ENCODE results near the gene CTAG1B.
"Not testable (repeated sequence)": the region's sequence is repeated elsewhere in the genome, so short reads cannot be mapped to it uniquely, and the experiment has no call there.

CTAG1B gene

DNA sequence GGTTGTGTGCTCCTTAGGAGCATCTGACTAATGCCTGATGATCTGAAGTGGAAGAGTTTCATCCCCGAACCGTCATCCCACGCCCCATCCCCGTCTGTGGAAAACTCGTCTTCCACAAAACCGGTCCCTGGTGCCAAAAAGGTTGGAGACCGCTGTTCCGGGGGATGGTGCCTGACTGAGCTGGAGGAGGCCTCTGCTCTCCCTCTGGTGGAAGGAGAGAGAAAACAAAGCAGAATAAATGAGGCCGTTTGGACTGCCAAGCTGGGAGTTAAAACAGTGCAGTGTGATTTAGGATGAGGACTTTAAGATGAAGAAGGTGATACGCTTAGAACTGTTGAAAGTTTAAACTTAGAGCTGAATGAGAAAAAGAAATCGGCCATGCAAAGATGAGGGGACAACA is 14.6 kb upstream of the CTAG1B start:
- DNase-seq (ENCODE audit: low read depth in 1 of 2, low spot score in 1 of 2); H3K4me3 ChIP-seq (replicated peaks; ENCODE audit: insufficient read depth, low read length): not testable (repeated sequence)

DNA sequence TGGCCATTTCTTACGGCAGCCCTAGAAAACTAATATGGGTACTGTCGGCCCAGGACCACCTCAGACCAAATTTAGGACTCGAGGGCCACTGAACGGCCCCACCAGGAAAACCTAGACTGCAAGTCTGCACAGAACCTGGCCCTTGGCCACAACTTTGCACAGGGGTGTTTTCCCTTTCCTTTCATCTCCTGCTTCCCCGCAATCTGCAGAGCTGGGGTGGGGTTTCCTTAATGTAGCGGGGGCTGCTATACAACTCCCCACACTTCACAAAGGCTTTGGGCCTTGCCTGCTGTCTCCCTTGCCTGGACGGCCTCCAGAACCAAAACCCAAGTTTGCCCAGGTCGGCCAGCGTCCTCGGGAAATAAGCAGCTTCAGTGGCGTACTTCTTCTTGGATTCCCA is 11.9 kb upstream of the CTAG1B start:
- not testable (repeated sequence) for H3K4me3 ChIP-seq (replicated peaks; ENCODE audit: insufficient read depth, low read length); DNase-seq (ENCODE audit: low read depth in 1 of 2, low spot score in 1 of 2); H3K27ac ChIP-seq (replicated peaks); H3K27me3 ChIP-seq (ENCODE audit: insufficient read depth, poor library complexity, severe bottlenecking)

More for the DNA sequence above, 14.6 kb upstream of the CTAG1B start:
- H3K27me3 ChIP-seq (ENCODE audit: insufficient read depth, poor library complexity, severe bottlenecking); H3K27ac ChIP-seq (replicated peaks): not testable (repeated sequence)

DNA sequence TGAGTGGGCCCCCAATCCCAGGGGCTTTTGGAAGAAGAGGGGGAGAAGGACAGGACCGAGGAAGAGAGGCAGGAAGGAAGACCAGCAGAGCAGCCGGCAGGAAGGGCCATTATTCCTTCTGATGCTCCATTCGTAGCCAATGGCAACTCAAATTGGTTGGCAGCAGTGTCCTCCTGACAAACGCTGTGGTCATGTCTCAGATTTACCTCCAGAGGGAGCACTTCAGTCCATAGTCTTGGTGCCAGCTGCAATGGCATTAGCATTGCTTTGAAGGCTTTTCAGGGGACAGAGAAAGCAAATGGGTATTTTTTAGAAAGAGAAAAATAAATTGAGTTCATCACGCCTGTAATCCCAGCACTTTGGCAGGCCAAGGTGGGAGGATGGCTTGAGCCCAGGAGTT is 9.9 kb upstream of the CTAG1B start:
- H3K27me3 ChIP-seq (ENCODE audit: insufficient read depth, poor library complexity, severe bottlenecking); H3K4me3 ChIP-seq (replicated peaks; ENCODE audit: insufficient read depth, low read length); H3K27ac ChIP-seq (replicated peaks); DNase-seq (ENCODE audit: low read depth in 1 of 2, low spot score in 1 of 2): not testable (repeated sequence)

DNA sequence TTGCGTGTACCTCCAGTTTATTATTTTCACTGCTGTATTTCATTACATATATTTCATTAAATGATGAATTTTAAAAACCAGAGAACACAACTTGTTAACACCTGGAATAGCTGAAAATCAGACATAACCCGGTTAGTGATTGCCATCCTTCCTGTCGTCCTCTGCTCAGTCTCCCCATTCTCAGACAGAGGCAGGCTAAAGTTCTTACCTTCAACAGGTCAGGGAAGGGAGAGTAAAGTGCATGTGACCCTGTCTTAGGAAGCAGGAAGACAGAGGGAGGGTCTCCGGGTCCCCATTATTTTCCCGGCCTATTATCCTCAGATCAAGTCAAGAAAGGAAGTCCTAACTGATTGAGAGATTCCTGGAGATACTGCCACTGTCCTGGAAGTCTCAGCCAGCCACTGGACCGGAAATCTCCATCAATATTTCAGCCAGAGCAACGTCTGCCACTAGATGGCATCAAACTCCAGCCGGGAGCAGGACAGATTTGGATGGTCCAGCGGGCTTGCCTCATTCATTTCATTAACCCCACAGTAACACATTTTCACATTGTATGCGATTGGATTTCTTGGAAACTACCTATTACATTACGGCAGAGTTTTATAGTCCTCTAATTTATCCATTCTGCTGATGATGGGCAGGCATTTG is 1.8 kb upstream of the CTAG1B start:
- not testable (repeated sequence) for H3K27ac ChIP-seq (replicated peaks); H3K27me3 ChIP-seq (ENCODE audit: insufficient read depth, poor library complexity, severe bottlenecking); H3K4me3 ChIP-seq (replicated peaks; ENCODE audit: insufficient read depth, low read length); DNase-seq (ENCODE audit: low read depth in 1 of 2, low spot score in 1 of 2)

DNA sequence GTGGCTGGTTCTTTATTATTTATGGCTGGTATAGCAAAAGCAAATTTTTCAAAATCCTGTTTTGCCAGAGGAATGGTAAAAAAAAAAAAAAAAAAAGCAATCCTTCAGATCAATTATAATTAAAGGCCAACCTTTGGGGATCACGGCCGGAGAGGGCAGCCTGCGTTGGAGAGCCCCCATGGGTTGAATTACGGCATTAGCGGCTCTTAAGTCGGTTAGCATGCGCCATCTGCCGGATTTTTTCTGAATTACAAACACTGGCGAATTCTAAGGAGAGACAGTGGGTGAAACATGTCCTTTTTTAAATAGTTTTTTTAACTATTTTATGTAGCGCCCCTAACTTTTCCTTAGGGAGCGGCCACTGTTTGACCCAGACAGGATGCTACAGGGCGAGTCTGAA is 5.5 kb downstream of the CTAG1B start:
- not testable (repeated sequence) for H3K27me3 ChIP-seq (ENCODE audit: insufficient read depth, poor library complexity, severe bottlenecking); H3K4me3 ChIP-seq (replicated peaks; ENCODE audit: insufficient read depth, low read length); DNase-seq (ENCODE audit: low read depth in 1 of 2, low spot score in 1 of 2); H3K27ac ChIP-seq (replicated peaks)

DNA sequence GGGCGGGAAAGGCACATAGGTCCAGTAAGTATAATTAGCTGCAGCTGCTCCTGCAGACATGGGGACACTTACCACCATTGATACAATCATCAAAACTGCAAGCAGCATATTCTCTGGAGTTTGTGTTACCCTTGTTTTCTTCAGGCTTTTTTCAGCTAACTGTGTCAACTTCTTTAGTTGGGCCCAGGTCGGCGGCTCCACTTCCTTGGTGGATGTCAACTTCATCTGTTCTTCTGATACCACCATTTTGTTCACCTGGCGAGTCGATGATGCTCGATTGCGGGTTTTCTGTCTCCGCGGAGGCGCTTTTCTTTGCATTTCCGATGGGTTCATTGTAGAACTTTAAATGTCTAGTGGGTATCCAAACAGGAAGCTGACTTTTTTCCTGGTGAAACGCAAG is 7.9 kb downstream of the CTAG1B start:
- DNase-seq (ENCODE audit: low read depth in 1 of 2, low spot score in 1 of 2); H3K4me3 ChIP-seq (replicated peaks; ENCODE audit: insufficient read depth, low read length); H3K27me3 ChIP-seq (ENCODE audit: insufficient read depth, poor library complexity, severe bottlenecking); H3K27ac ChIP-seq (replicated peaks): not testable (repeated sequence)

DNA sequence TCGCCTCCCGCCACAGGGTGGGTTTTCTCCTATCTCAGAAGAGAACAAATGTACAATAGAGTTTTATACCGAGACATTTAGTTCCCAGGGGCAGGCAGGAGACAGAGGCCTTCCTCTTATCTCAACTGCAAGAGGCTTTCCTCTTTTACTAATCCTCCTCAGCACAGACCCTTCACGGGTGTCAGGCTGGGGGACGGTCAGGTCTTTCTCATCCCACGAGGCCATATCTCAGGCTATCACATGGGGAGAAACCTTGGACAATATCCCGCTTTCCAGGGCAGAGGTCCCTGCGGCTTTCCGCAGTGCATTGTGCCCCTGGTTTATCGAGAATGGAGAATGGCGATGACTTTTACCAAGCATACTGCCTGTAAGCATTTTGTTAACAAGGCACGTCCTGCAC is 10.3 kb downstream of the CTAG1B start:
- H3K27me3 ChIP-seq (ENCODE audit: insufficient read depth, poor library complexity, severe bottlenecking); H3K4me3 ChIP-seq (replicated peaks; ENCODE audit: insufficient read depth, low read length); H3K27ac ChIP-seq (replicated peaks); DNase-seq (ENCODE audit: low read depth in 1 of 2, low spot score in 1 of 2): not testable (repeated sequence)

DNA sequence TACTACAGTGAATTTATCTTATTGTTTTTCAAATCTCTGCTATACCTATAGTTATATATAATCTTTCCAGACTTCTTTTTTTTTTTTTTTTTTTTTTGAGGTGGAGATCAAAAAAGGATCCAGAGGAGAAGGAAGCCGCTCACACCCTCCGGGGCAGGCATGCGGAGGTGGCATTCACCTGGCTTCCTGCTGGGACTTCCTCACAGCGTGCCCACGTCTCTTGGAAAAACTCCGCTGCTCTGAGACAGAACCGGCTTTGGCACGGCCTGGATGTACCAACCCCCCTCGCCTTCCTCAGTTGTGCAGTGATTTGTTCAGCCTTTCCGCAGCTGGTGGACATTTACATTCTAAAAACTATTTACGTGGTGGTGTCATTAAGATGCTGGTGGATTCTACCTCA is 11.1 kb downstream of the CTAG1B start:
- H3K27ac ChIP-seq (replicated peaks); H3K4me3 ChIP-seq (replicated peaks; ENCODE audit: insufficient read depth, low read length); DNase-seq (ENCODE audit: low read depth in 1 of 2, low spot score in 1 of 2); H3K27me3 ChIP-seq (ENCODE audit: insufficient read depth, poor library complexity, severe bottlenecking): not testable (repeated sequence)

DNA sequence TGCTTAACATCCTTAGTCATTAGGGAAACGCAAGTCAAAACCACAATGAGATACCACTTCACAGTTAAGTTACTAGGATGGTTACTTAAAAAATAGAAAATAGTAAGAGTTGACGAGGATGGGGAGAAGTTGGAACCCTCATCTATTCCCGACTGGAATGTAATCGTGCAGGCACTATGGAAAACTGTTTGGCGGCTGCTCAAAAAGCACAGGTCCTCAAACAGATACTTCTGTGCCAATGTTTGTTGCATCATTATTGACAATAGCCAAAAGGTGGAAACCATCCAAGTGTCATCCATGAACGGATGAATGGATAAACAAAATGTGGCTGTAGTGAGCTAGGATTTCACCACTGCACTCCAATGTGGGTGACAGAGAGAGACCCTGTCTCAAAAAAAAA is 11.7 kb downstream of the CTAG1B start:
- no peak overlapping the region for H3K4me3 ChIP-seq (replicated peaks; ENCODE audit: insufficient read depth, low read length)
- no peaks in the 10 kb centered on the region for H3K27me3 ChIP-seq (ENCODE audit: insufficient read depth, poor library complexity, severe bottlenecking)
- no peak overlapping the region for H3K27ac ChIP-seq (replicated peaks)
- DNase-seq (ENCODE audit: low read depth in 1 of 2, low spot score in 1 of 2): no peak
- TF ChIP-seq GABPA (IDR thresholded peaks at IDR 0.05; ENCODE audit: low read depth): no peak
- no peak for TF ChIP-seq SPI1 (IDR thresholded peaks at IDR 0.05; ENCODE audit: borderline replicate concordance, low read depth)
- TF ChIP-seq, protein P1, sequence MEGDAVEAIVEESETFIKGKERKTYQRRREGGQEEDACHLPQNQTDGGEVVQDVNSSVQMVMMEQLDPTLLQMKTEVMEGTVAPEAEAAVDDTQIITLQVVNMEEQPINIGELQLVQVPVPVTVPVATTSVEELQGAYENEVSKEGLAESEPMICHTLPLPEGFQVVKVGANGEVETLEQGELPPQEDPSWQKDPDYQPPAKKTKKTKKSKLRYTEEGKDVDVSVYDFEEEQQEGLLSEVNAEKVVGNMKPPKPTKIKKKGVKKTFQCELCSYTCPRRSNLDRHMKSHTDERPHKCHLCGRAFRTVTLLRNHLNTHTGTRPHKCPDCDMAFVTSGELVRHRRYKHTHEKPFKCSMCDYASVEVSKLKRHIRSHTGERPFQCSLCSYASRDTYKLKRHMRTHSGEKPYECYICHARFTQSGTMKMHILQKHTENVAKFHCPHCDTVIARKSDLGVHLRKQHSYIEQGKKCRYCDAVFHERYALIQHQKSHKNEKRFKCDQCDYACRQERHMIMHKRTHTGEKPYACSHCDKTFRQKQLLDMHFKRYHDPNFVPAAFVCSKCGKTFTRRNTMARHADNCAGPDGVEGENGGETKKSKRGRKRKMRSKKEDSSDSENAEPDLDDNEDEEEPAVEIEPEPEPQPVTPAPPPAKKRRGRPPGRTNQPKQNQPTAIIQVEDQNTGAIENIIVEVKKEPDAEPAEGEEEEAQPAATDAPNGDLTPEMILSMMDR (IDR thresholded peaks at IDR 0.05; ENCODE audit: insufficient read depth, low read length): no peak
- no peak for TF ChIP-seq POLR2AphosphoS5 (IDR thresholded peaks at IDR 0.05; ENCODE audit: low read depth)

DNA sequence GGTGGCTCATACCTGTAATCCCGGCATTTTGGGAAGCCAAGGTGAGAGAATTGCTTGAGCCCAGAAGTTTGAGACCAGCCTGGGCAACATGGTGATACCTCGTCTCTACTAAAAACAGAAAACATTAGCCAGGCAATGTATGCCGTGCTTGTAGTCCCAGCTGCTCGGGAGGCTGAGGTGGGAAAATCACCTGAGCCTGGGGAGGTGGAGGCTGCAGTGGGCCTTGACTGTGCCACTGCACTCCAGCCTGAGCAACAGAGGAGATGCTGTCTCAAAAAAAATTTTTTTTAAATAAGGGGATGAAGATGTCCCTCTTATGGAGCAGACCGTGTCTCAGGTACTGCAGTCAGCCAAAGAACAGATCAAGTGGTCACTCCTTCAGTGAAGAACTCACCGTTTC is 13.5 kb downstream of the CTAG1B start:
- DNase-seq (ENCODE audit: low read depth in 1 of 2, low spot score in 1 of 2): no peak
- Histone ChIP-seq H3K27ac (replicated peaks) (no peak overlapping the region), H3K4me3 (replicated peaks; ENCODE audit: insufficient read depth, low read length) (no peak overlapping the region)

More for the DNA sequence above, 13.5 kb downstream of the CTAG1B start:
- TF ChIP-seq, protein P2, sequence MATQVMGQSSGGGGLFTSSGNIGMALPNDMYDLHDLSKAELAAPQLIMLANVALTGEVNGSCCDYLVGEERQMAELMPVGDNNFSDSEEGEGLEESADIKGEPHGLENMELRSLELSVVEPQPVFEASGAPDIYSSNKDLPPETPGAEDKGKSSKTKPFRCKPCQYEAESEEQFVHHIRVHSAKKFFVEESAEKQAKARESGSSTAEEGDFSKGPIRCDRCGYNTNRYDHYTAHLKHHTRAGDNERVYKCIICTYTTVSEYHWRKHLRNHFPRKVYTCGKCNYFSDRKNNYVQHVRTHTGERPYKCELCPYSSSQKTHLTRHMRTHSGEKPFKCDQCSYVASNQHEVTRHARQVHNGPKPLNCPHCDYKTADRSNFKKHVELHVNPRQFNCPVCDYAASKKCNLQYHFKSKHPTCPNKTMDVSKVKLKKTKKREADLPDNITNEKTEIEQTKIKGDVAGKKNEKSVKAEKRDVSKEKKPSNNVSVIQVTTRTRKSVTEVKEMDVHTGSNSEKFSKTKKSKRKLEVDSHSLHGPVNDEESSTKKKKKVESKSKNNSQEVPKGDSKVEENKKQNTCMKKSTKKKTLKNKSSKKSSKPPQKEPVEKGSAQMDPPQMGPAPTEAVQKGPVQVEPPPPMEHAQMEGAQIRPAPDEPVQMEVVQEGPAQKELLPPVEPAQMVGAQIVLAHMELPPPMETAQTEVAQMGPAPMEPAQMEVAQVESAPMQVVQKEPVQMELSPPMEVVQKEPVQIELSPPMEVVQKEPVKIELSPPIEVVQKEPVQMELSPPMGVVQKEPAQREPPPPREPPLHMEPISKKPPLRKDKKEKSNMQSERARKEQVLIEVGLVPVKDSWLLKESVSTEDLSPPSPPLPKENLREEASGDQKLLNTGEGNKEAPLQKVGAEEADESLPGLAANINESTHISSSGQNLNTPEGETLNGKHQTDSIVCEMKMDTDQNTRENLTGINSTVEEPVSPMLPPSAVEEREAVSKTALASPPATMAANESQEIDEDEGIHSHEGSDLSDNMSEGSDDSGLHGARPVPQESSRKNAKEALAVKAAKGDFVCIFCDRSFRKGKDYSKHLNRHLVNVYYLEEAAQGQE (IDR thresholded peaks at IDR 0.05; ENCODE audit: insufficient replicate concordance, low read depth): no peak
- TF ChIP-seq, protein P1 (IDR thresholded peaks at IDR 0.05; ENCODE audit: insufficient read depth, low read length): no peak
- TF ChIP-seq SPI1 (IDR thresholded peaks at IDR 0.05; ENCODE audit: borderline replicate concordance, low read depth) (no peak), GABPA (IDR thresholded peaks at IDR 0.05; ENCODE audit: low read depth) (no peak), POLR2AphosphoS5 (IDR thresholded peaks at IDR 0.05; ENCODE audit: low read depth) (no peak)
- H3K27me3 ChIP-seq (ENCODE audit: insufficient read depth, poor library complexity, severe bottlenecking): no peaks in the 10 kb centered on the region
